ENCODE measurements around the gene CNPY2. TPM values are rescaled to one million over a fixed set of nuclear protein-coding genes. Genes with fewer than 3 reads are reported as not detected.

Gene CNPY2
- total and polyA plus RNA-seq, 2 of the 13 experiments (the other 11 are each of a cell fraction or from before 2014, with no cell fraction given), result 285 to 356 TPM

DNA sequence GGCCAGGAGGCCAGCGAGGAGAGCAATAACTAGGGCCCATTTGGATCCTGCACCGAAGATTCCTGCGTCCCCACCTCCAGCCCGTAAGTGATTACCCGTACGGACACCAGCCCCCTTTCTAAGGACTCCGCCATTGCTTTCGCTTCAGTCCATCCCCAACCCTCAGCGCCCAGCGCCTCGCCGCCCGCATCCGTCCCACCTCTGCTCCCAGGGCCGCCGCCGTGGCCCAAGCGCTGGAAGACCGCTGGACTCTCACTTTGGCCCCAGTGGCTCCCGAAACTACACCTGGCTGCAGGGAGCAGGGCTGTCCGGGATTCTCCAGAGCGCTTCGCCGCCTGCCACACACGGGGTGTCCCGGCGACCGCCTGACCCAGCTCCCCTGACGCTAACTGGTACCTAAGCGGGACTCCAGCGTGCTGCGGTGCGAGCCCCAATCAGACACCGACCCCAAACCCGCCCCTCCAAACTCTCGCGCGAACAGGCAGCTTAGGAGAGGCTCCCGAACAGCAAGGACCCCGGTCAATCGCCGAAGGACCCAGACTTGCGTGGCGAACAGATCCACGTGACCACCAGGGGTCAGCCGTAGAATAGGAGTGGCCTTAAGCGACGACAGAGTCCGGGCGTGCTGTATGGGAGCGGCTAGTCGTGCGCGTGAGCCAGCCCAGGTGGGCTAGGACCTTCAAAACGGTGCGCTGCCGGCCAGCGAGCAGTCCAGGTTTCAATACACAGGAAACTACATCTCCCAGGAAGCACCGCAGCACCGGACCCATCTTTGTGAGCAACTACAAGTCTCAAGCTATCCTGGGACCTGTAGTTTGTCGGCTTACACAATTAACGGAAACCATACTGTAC, at the start of gene CNPY2 (continued):
- TF ChIP-seq, protein P1, sequence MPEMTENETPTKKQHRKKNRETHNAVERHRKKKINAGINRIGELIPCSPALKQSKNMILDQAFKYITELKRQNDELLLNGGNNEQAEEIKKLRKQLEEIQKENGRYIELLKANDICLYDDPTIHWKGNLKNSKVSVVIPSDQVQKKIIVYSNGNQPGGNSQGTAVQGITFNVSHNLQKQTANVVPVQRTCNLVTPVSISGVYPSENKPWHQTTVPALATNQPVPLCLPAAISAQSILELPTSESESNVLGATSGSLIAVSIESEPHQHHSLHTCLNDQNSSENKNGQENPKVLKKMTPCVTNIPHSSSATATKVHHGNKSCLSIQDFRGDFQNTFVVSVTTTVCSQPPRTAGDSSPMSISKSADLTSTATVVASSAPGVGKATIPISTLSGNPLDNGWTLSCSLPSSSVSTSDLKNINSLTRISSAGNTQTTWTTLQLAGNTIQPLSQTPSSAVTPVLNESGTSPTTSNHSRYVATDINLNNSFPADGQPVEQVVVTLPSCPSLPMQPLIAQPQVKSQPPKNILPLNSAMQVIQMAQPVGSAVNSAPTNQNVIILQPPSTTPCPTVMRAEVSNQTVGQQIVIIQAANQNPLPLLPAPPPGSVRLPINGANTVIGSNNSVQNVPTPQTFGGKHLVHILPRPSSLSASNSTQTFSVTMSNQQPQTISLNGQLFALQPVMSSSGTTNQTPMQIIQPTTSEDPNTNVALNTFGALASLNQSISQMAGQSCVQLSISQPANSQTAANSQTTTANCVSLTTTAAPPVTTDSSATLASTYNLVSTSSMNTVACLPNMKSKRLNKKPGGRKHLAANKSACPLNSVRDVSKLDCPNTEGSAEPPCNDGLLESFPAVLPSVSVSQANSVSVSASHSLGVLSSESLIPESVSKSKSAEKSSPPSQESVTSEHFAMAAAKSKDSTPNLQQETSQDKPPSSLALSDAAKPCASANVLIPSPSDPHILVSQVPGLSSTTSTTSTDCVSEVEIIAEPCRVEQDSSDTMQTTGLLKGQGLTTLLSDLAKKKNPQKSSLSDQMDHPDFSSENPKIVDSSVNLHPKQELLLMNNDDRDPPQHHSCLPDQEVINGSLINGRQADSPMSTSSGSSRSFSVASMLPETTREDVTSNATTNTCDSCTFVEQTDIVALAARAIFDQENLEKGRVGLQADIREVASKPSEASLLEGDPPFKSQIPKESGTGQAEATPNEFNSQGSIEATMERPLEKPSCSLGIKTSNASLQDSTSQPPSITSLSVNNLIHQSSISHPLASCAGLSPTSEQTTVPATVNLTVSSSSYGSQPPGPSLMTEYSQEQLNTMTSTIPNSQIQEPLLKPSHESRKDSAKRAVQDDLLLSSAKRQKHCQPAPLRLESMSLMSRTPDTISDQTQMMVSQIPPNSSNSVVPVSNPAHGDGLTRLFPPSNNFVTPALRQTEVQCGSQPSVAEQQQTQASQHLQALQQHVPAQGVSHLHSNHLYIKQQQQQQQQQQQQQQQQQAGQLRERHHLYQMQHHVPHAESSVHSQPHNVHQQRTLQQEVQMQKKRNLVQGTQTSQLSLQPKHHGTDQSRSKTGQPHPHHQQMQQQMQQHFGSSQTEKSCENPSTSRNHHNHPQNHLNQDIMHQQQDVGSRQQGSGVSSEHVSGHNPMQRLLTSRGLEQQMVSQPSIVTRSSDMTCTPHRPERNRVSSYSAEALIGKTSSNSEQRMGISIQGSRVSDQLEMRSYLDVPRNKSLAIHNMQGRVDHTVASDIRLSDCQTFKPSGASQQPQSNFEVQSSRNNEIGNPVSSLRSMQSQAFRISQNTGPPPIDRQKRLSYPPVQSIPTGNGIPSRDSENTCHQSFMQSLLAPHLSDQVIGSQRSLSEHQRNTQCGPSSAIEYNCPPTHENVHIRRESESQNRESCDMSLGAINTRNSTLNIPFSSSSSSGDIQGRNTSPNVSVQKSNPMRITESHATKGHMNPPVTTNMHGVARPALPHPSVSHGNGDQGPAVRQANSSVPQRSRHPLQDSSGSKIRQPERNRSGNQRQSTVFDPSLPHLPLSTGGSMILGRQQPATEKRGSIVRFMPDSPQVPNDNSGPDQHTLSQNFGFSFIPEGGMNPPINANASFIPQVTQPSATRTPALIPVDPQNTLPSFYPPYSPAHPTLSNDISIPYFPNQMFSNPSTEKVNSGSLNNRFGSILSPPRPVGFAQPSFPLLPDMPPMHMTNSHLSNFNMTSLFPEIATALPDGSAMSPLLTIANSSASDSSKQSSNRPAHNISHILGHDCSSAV (CRISPR knock-in tag; IDR thresholded peaks at IDR 0.05; ENCODE audit: borderline replicate concordance), result no peak
- TF ChIP-seq HNF4A (CRISPR knock-in tag; IDR thresholded peaks at IDR 0.05) (peak; percentile 52; the same call in 1 of the 2 replicates), NCOR1 (IDR thresholded peaks at IDR 0.05; ENCODE audit: borderline replicate concordance, low read length) (no peak), ZNF598 (CRISPR knock-in tag; IDR thresholded peaks at IDR 0.05; ENCODE audit: borderline replicate concordance) (0 out of 2 replicates have a peak, but pooled peaks have one; percentile 19), ZMYM4 (CRISPR knock-in tag; IDR thresholded peaks at IDR 0.05) (peak; percentile 95; the same call in 1 of the 2 replicates), PAWR (CRISPR knock-in tag; IDR thresholded peaks at IDR 0.05; ENCODE audit: borderline replicate concordance) (no peak), HNF4G (IDR thresholded peaks at IDR 0.05; ENCODE audit: borderline replicate concordance, low read depth, low read length) (no peak), HNF4G (CRISPR knock-in tag; IDR thresholded peaks at IDR 0.05; ENCODE audit: borderline replicate concordance, low read depth) (peak; percentile 74; the same call in 1 of the 2 replicates), TSC22D2 (CRISPR knock-in tag; IDR thresholded peaks at IDR 0.05; ENCODE audit: borderline replicate concordance) (peak; percentile 54; the same call in 1 of the 2 replicates), TEAD3 (CRISPR knock-in tag; optimal IDR thresholded peaks at IDR 0.05; ENCODE audit: borderline replicate concordance) (no peak), NCOA2 (CRISPR knock-in tag; IDR thresholded peaks at IDR 0.05) (peak; percentile 54), KLF12 (CRISPR knock-in tag; IDR thresholded peaks at IDR 0.05; ENCODE audit: borderline replicate concordance) (no peak; the same call in 1 of the 2 replicates), HDAC2 (CRISPR knock-in tag; IDR thresholded peaks at IDR 0.05) (peak; percentile 67), CBX1 (IDR thresholded peaks at IDR 0.05; ENCODE audit: low read depth) (no peak), ZNF329 (CRISPR knock-in tag; IDR thresholded peaks at IDR 0.05; ENCODE audit: low read depth) (0 out of 2 replicates have a peak, but pooled peaks have one; percentile 67)
- TF ChIP-seq, protein P2, sequence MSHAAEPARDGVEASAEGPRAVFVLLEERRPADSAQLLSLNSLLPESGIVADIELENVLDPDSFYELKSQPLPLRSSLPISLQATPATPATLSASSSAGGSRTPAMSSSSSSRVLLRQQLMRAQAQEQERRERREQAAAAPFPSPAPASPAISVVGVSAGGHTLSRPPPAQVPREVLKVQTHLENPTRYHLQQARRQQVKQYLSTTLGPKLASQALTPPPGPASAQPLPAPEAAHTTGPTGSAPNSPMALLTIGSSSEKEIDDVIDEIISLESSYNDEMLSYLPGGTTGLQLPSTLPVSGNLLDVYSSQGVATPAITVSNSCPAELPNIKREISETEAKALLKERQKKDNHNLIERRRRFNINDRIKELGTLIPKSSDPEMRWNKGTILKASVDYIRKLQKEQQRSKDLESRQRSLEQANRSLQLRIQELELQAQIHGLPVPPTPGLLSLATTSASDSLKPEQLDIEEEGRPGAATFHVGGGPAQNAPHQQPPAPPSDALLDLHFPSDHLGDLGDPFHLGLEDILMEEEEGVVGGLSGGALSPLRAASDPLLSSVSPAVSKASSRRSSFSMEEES (CRISPR knock-in tag; IDR thresholded peaks at IDR 0.05), result peak; percentile 88
- TF ChIP-seq, protein P3, sequence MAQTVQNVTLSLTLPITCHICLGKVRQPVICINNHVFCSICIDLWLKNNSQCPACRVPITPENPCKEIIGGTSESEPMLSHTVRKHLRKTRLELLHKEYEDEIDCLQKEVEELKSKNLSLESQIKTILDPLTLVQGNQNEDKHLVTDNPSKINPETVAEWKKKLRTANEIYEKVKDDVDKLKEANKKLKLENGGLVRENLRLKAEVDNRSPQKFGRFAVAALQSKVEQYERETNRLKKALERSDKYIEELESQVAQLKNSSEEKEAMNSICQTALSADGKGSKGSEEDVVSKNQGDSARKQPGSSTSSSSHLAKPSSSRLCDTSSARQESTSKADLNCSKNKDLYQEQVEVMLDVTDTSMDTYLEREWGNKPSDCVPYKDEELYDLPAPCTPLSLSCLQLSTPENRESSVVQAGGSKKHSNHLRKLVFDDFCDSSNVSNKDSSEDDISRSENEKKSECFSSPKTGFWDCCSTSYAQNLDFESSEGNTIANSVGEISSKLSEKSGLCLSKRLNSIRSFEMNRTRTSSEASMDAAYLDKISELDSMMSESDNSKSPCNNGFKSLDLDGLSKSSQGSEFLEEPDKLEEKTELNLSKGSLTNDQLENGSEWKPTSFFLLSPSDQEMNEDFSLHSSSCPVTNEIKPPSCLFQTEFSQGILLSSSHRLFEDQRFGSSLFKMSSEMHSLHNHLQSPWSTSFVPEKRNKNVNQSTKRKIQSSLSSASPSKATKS (CRISPR knock-in tag; IDR thresholded peaks at IDR 0.05), result no peak

All from HepG2 (cell line).